HFF-Myc (cell line): ENCODE measurements around the gene PWP2.

Experiments used
- DNase-seq: peaks from one replicate; pipeline ENCODE4 v3.0.0-alpha.2; 2011; ENCODE audit warnings: low read depth; ENCODE audit errors: extremely low read depth
- H3K4me3 ChIP-seq: replicated peaks from 2 replicates; pipeline ENCODE4 v1.5.1; 2011; ENCODE audit warnings: low read depth, mild to moderate bottlenecking, control low read depth, low read length
- TF ChIP-seq, protein P1 (sequence below): IDR thresholded peaks from 2 replicates; pipeline ENCODE4 v1.5.1; 2012; ENCODE audit warnings: mild to moderate bottlenecking, low read depth, low read length, control low read depth; ENCODE audit errors: missing control alignments

Gene PWP2

DNA sequence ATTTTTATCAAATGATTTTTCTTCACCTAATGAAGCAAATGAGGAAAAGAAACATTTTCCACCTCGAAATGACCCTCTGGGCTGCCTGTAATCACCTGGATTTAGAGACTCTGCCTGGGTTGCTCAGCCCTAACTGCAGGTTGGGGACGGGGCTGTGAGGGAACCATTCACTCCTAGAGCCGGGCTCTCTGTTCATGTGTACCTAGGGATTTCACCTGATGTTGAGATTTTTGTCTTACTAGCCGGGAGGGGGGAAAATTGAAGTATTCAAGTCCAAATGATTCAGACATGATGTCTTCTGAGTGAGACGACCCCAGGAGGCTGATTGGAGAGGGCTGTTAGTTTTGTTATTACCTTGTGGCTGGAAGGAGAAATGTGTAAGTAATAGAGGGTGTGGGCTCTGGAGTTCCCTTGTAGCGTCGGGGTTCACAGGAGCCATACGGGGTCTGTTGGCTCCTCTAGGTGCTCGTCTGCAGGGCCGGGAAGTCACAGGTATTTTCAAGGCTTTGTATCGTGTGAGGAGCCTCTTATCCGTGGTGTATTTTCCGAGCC is 42.3 kb upstream of the PWP2 start:
- H3K4me3 ChIP-seq = no peak overlapping the region
- DNase-seq = no peak
- TF ChIP-seq, protein P1, sequence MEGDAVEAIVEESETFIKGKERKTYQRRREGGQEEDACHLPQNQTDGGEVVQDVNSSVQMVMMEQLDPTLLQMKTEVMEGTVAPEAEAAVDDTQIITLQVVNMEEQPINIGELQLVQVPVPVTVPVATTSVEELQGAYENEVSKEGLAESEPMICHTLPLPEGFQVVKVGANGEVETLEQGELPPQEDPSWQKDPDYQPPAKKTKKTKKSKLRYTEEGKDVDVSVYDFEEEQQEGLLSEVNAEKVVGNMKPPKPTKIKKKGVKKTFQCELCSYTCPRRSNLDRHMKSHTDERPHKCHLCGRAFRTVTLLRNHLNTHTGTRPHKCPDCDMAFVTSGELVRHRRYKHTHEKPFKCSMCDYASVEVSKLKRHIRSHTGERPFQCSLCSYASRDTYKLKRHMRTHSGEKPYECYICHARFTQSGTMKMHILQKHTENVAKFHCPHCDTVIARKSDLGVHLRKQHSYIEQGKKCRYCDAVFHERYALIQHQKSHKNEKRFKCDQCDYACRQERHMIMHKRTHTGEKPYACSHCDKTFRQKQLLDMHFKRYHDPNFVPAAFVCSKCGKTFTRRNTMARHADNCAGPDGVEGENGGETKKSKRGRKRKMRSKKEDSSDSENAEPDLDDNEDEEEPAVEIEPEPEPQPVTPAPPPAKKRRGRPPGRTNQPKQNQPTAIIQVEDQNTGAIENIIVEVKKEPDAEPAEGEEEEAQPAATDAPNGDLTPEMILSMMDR = no peak

DNA sequence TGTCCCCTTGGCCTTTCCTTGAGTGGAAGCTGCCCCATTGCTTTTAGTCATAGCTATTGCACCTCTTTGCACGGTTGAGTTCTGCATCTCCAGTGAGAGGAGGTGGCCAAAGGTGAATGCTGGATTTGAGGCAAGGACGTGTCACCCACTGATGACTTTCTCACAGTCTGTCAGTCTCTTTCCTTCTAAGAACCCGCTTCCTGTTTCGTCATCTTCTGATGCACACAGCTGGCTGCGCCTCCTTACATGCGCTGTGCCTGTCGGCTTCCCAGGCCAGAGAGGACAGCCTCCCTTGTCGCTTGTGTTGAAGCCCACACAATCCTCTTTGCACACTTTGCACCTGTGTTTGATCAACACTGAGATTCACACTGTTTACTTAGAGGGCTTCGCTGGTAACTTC is 41.8 kb upstream of the PWP2 start:
- no peak for DNase-seq
- TF ChIP-seq, protein P1 = no peak
- H3K4me3 ChIP-seq = no peak overlapping the region

DNA sequence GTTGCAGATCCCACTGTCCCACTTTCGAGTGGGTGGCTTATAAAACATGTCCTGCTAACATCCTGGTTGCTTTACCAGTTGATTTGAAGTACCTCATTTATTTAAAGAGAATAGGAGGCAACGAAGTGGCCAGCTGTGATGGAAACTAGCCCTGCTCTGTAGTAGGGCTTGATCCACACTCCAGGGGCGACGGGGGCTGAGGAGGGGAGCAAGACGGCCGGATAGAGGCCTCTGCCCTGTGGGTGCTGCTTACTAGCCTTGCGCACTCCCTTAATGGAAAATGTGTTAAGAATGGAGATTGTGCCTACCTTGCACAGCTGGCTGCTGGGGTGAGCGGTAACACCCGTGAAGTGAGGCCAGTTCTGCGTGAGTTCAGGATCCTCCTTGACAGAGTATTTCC is 41.1 kb upstream of the PWP2 start:
- no peak for DNase-seq
- H3K4me3 ChIP-seq = no peak overlapping the region
- TF ChIP-seq, protein P1 = no peak

DNA sequence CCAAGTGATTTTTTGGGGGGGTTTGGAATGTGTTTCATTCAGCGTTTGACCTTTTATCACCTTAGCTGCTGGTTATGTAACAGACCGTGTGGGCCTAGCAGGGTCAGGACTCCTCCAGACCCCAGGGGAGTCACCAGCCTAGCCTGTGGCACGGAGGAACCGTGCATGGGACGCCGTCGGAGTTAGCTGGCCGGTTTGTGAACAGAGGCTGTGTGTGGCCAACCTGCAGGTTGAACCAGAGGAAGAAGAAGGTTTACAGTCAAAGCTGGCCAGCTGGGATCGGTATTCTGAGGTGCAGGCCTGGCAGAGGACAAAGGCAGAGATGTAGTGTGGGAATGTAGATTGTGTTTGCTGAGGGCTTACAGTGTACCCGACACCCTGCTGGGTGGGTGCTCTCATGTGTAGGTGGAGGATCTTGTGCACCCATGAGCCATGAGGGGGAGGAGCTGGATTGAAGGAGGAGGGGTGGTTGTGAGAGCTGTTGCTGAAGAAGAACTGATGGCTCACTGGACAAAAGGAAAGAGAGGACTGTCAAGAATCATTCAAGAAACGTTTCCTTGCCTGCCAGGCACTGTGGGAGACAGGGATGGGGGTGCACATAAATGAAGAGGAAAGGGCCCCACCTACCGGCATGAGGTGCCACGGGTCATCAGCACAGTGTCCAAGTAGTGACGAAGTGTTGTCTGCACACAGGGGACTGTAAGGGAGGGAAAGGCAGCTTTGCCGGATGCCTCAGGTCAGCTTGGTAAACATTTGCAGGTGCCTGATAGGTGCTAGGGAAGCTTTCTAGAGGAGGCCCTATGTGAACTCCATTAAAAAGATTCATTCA is 40.0 kb upstream of the PWP2 start:
- H3K4me3 ChIP-seq = no peak overlapping the region
- TF ChIP-seq, protein P1 = no peak
- DNase-seq = no peak

DNA sequence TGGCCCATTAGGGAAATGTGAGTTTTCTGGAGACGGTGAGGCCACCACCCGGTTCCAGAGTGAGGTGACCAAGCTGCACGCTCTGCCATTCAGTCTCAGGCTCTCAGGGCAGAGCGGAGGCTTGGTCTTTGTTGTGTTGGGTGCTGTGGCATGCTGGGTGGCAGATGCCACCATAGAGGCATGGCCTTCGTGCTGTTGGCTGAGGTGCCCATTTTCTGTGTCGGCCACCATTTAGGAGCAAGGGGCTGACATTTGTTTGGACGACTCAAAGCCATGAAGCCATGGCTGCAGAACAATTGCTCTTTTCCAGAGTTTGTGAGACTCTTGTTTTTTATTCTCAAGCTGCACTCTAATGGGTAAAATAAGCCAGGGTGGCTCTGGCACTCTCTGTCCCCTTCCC is 36.8 kb upstream of the PWP2 start:
- no peak for DNase-seq
- no peak overlapping the region for H3K4me3 ChIP-seq
- TF ChIP-seq, protein P1 = no peak

DNA sequence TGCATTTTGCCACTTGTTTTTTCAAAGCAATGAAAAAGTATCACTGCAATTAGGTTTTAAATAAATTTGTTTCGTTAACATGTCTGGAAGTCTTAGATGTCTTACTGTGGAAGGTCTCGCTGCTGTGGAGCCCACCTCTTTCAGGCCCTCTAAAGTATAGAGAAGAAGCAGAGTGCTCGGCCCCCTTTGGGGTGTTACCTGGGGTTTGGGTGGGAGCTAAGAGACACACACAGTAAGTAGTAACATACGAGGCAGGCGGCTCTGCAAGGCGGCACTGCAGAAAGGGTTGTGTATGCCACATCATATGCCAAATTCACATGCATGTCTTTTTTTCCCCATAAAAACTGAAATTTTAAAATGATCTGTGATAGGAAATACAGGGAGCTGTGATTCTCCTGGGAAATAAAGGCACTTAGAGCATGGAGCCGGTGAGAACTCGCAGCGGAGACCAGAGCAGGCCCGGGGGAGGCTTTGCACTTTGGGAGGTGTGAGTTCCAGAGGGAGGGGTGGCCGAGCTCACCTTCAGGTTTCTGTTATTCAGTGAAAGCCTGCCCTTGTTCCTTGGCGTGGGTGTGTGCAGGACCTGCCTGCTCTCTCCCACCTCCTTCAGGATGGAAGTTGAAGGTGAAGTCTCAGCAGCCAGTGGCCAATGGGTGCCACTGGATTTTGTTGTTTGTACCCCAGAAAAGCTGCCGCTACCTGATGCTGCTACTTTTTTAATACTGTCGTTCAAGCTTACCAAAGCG is 35.7 kb upstream of the PWP2 start:
- DNase-seq = no peak
- TF ChIP-seq, protein P1 = peak; percentile 7
- H3K4me3 ChIP-seq = no peak overlapping the region
